SK-N-SH (cell line): ENCODE data around the gene OCEL1. TPM values are rescaled to one million over a fixed set of nuclear protein-coding genes. Genes with fewer than 3 reads are reported as not detected.
A peak's percentile ranks its signal among the peaks of the same experiment; 100 is the strongest.

Experiments
- CTCF ChIA-PET: fragments of 300-600, 350-600 bp; formaldehyde crosslinking; extraction: SDS; loops from one replicate; lab custom pipeline; 2021; lab: Yijun Ruan, JAX
- POLR2A ChIA-PET: fragments of 350-600 bp; sonication (Branson Sonifier 250); formaldehyde crosslinking; extraction: SDS; loops from one replicate; lab custom pipeline; 2020; ENCODE audit warnings: antibody characterized with exemption, inconsistent platforms; lab: Yijun Ruan, JAX
- DNase-seq: peaks from one replicate; pipeline ENCODE4 v3.0.0; 2012
- H2AFZ ChIP-seq: fragments of 200-600 bp; sonication (generic); 2 replicates; pipeline ENCODE4 v1.8.1; 2016; ENCODE audit warnings: antibody characterized with exemption, mild to moderate bottlenecking, low read depth
- H3F3A ChIP-seq: fragments of 200-600 bp; sonication (generic); replicated peaks from 2 replicates; pipeline ENCODE3; 2016; ENCODE audit warnings: antibody characterized with exemption, mild to moderate bottlenecking; ENCODE audit not compliant: insufficient read depth
- H3K27ac ChIP-seq, 2 experiments: fragments of 200-500 bp in 1 of 2; fragments of 200-600 bp in 1 of 2; sonication (Bioruptor generic) in 1 of 2; sonication (generic), shearing (Covaris generic) in 1 of 2; 2 replicates each; pipeline versions ENCODE4 v1.5.1 to v1.6.1; 2014 to 2016; ENCODE audit warnings: low read depth in 2 of 2, inconsistent platforms in 1 of 2, low read length in 1 of 2, mild to moderate bottlenecking in 1 of 2, mixed read lengths in 1 of 2
- H3K27me3 ChIP-seq: fragments of 200-600 bp; sonication (generic), shearing (Covaris generic); 2 replicates; pipeline ENCODE4 v1.6.1; 2016; ENCODE audit warnings: mixed run types; ENCODE audit not compliant: insufficient read depth
- H3K36me3 ChIP-seq, 2 experiments: fragments of 200-500 bp in 1 of 2; fragments of 200-600 bp in 1 of 2; sonication (Bioruptor generic) in 1 of 2; sonication (generic) in 1 of 2; replicated peaks in 1 of 2; 2 replicates each; pipeline versions ENCODE3 to v1.5.1; 2014 to 2016; ENCODE audit warnings: low read length in 1 of 2, mild to moderate bottlenecking in 1 of 2; ENCODE audit not compliant: insufficient read depth in 2 of 2, control insufficient read depth in 1 of 2
- H3K4me1 ChIP-seq, 2 experiments: fragments of 200-500 bp in 1 of 2; fragments of 200-600 bp in 1 of 2; sonication (Bioruptor generic) in 1 of 2; sonication (generic), shearing (Covaris generic) in 1 of 2; 2 replicates each; pipeline versions ENCODE4 v1.5.1 to v1.6.1; 2014 to 2016; ENCODE audit warnings: low read depth in 1 of 2, low read length in 1 of 2, mixed run types in 1 of 2; ENCODE audit not compliant: insufficient read depth in 2 of 2, control insufficient read depth in 1 of 2
- H3K4me2 ChIP-seq: fragments of 200-600 bp; sonication (generic), shearing (Covaris generic); 2 replicates; pipeline ENCODE4 v1.6.1; 2017; ENCODE audit warnings: mixed run types
- H3K4me3 ChIP-seq, 2 experiments: fragments of 200-500 bp in 1 of 2; fragments of 200-600 bp in 1 of 2; sonication (Bioruptor generic) in 1 of 2; sonication (generic), shearing (Covaris generic) in 1 of 2; 2 replicates each; pipeline versions ENCODE4 v1.5.1 to v1.8.1; 2014 to 2016; ENCODE audit warnings: low read depth in 2 of 2, inconsistent platforms in 1 of 2, low read length in 1 of 2, mild to moderate bottlenecking in 1 of 2, mixed read lengths in 1 of 2, moderate library complexity in 1 of 2
- H3K79me2 ChIP-seq: fragments of 200-600 bp; sonication (generic); 2 replicates; pipeline ENCODE4 v1.8.1; 2017; ENCODE audit warnings: mild to moderate bottlenecking; ENCODE audit not compliant: insufficient read depth
- H3K9ac ChIP-seq: fragments of 200-600 bp; sonication (generic); 2 replicates; pipeline ENCODE4 v1.6.1; 2017; ENCODE audit warnings: mixed run types
- H3K9me2 ChIP-seq: fragments of 200-600 bp; sonication (generic); 2 replicates; pipeline ENCODE4 v1.6.1; 2017; ENCODE audit warnings: mixed run types
- H3K9me3 ChIP-seq: fragments of 200-600 bp; sonication (generic); 2 replicates; pipeline ENCODE4 v1.6.1; 2017; ENCODE audit warnings: mixed run types, mild to moderate bottlenecking, moderate library complexity
- H4K20me1 ChIP-seq: fragments of 200-600 bp; sonication (generic); 2 replicates; pipeline ENCODE4 v1.6.1; 2017; ENCODE audit warnings: mild to moderate bottlenecking, mixed run types; ENCODE audit not compliant: insufficient read depth
- CHD2 ChIP-seq: fragments of 150-350 bp; IDR thresholded peaks from 2 replicates; pipeline ENCODE4 v1.6.1; 2018; ENCODE audit warnings: low read length; ENCODE audit not compliant: partially characterized antibody
- FOSL2 ChIP-seq: IDR thresholded peaks from 2 replicates; pipeline ENCODE4 v1.4.0; 2012; ENCODE audit warnings: low read depth, mild to moderate bottlenecking, moderate library complexity, borderline replicate concordance
- FOXJ3 ChIP-seq: sonication (generic); formaldehyde crosslinking; IDR thresholded peaks from 2 replicates; pipeline ENCODE4 v1.5.1; 2020; ENCODE audit warnings: mild to moderate bottlenecking, missing genetic modification reagents
- IRF3 ChIP-seq: fragments of 150-350 bp; IDR thresholded peaks from 2 replicates; pipeline ENCODE4 v1.6.1; 2016; ENCODE audit warnings: mild to moderate bottlenecking, low read depth, low read length
- JUND ChIP-seq: IDR thresholded peaks from 2 replicates; pipeline ENCODE4 v1.4.0; 2012
- MAX ChIP-seq: IDR thresholded peaks from 2 replicates; pipeline ENCODE4 v1.4.0; 2012; ENCODE audit warnings: low read depth
- RCOR1 ChIP-seq: fragments of 150-350 bp; IDR thresholded peaks from 2 replicates; pipeline ENCODE4 v1.6.1; 2017; ENCODE audit warnings: antibody characterized with exemption, low read length
- RXRA ChIP-seq: IDR thresholded peaks from 2 replicates; pipeline ENCODE4 v1.4.0; 2012; ENCODE audit warnings: low read depth, mild to moderate bottlenecking, borderline replicate concordance
- SMC3 ChIP-seq: IDR thresholded peaks from 2 replicates; pipeline ENCODE4 v1.6.1; 2012; ENCODE audit warnings: low read depth, low read length, improper control_type of control experiment
- TCF12 ChIP-seq: IDR thresholded peaks from 2 replicates; pipeline ENCODE4 v1.4.0; 2012
- TEAD4 ChIP-seq: IDR thresholded peaks from 2 replicates; pipeline ENCODE4 v1.4.0; 2012; ENCODE audit warnings: mild to moderate bottlenecking, borderline replicate concordance; ENCODE audit not compliant: insufficient read depth
- USF1 ChIP-seq: IDR thresholded peaks from 2 replicates; pipeline ENCODE4 v1.4.0; 2012; ENCODE audit warnings: low read depth, borderline replicate concordance
- ZBTB33 ChIP-seq: IDR thresholded peaks from 2 replicates; pipeline ENCODE4 v1.4.0; 2012; ENCODE audit warnings: low read depth, borderline replicate concordance
- WGBS: methylation state at CpG from one replicate; pipeline ENCODE4 v1.1.6; 2017; ENCODE audit warnings: low lambda C conversion rate; 5-methylcytosine and 5-hydroxymethylcytosine counted together
- polyA plus RNA-seq, 3 experiments: library from polyadenylated mRNA; depleted of rRNA; stranded (reverse); fragments of >200 nt; gene quantifications; 2 replicates each; pipeline ENCODE4 v1.2.3, GENCODE V29; 2012

Gene OCEL1
- polyA plus RNA-seq, 1 of the 3 experiments (the other 2 are of a cell fraction), result 9.8 TPM

- ChIA-PET CTCF (interaction anchor here (1.2 kb wide), 1 partner anchor 13 kb away, joined by 4 read pairs; no protein-coding TSS in a partner anchor), POLR2A (no interaction called here)
- no peaks in the 10 kb centered on the region for H3K9me3 ChIP-seq
- no peaks in the 10 kb centered on the region for H3K36me3 ChIP-seq
- peak overlapping the region; percentile 87 for H3K4me2 ChIP-seq
- WGBS, result 40% methylated on average over 17 of the region's 21 CpGs
- H3K9me2 ChIP-seq, result no peaks in the 10 kb centered on the region
- H3K9ac ChIP-seq, result peak overlapping the region; percentile 66; the same call in 1 of the 2 replicates
- peak; percentile 80 for TF ChIP-seq CHD2
- TF ChIP-seq TCF12, result peak; percentile 36; the same call in 1 of the 2 replicates
- no peak for TF ChIP-seq IRF3
- TF ChIP-seq USF1, result no peak
- peak; percentile 53; the same call in 1 of the 2 replicates for TF ChIP-seq RCOR1
- no peak for TF ChIP-seq FOSL2
- TF ChIP-seq RXRA, result no peak
- H2AFZ ChIP-seq, result peak overlapping the region; percentile 83
- peak overlapping the region; percentile 43 to 55; a peak in 2 of 4 replicates for H3K4me3 ChIP-seq
- H3K27me3 ChIP-seq, result no peaks in the 10 kb centered on the region
- peaks cover 6 to 24% of the 10 kb centered on the region in 2 experiments; a peak in 2 of 4 replicates for H3K4me1 ChIP-seq
- H3F3A ChIP-seq, result peaks cover 4% of the 10 kb centered on the region
- H3K27ac ChIP-seq, result peak overlapping the region; percentile 22 to 79; a peak in 3 of 4 replicates
- peaks cover 35% of the 10 kb centered on the region for H3K79me2 ChIP-seq
- H4K20me1 ChIP-seq, result peaks cover 13% of the 10 kb centered on the region; the same call in 1 of the 2 replicates
- peak; percentile 88 for DNase-seq
Measured at GRCh38 chr19:17246681-17247425, 20.8 kb downstream of the OCEL1 start.

- POLR2A ChIA-PET, result no interaction called here
- Histone ChIP-seq H4K20me1 (peaks cover 2% of the 10 kb centered on the region; the same call in 1 of the 2 replicates), H3K9me2 (no peaks in the 10 kb centered on the region)
Measured at GRCh38 chr19:17248011-17248776, 22.2 kb downstream of the OCEL1 start.

More at GRCh38 chr19:17248011-17248776, 22.2 kb downstream of the OCEL1 start:
- Histone ChIP-seq H3K4me1 (peaks cover 6 to 22% of the 10 kb centered on the region in 2 experiments; a peak in 2 of 4 replicates), H3K9ac (no peak overlapping the region), H3K36me3 (no peaks in the 10 kb centered on the region), H3K4me3 (no peak overlapping the region), H3K4me2 (no peak overlapping the region), H3K27ac (no peak overlapping the region), H2AFZ (no peak overlapping the region), H3K27me3 (no peaks in the 10 kb centered on the region), H3K79me2 (peaks cover 21% of the 10 kb centered on the region), H3F3A (peaks cover 4% of the 10 kb centered on the region), H3K9me3 (no peaks in the 10 kb centered on the region)
- CTCF ChIA-PET, result interaction anchor here (1.1 to 2.9 kb wide), 4 partner anchors 12 to 36 kb away, joined by 3 to 14 read pairs (median 4); no protein-coding TSS in a partner anchor
- no peak for DNase-seq
- WGBS, result 94% methylated on average over 8 of the region's 21 CpGs
- no peak for TF ChIP-seq JUND
- no peak for TF ChIP-seq SMC3
- no peak for TF ChIP-seq RCOR1
- no peak for TF ChIP-seq ZBTB33
- TF ChIP-seq MAX, result no peak
- TF ChIP-seq TEAD4, result no peak
- TF ChIP-seq FOXJ3 (CRISPR knock-in tag), result no peak
- TF ChIP-seq USF1, result no peak
